GM06990 (cell line): ENCODE measurements around the gene PKD2.

Experiments used
- DNase-seq: peaks from one replicate; pipeline ENCODE4 v3.0.0-alpha.2; 2011; ENCODE audit not compliant: insufficient read length; ENCODE audit errors: extremely low read depth
- H3K27me3 ChIP-seq: replicated peaks from 2 replicates; pipeline ENCODE4 v1.6.0; 2011; ENCODE audit warnings: low read length; ENCODE audit not compliant: control insufficient read depth, insufficient read depth
- H3K36me3 ChIP-seq: 2 replicates; pipeline ENCODE4 v1.5.1; 2011; ENCODE audit warnings: low read length; ENCODE audit not compliant: control insufficient read depth, insufficient read depth
- H3K4me3 ChIP-seq: replicated peaks from 2 replicates; pipeline ENCODE4 v1.5.1; 2011; ENCODE audit warnings: low read depth, mild to moderate bottlenecking, control low read depth, low read length
- CTCF ChIP-seq: IDR thresholded peaks from 2 replicates; pipeline ENCODE4 v1.5.1; 2011; ENCODE audit warnings: low read length, control low read depth, mild to moderate bottlenecking, inconsistent platforms; ENCODE audit not compliant: insufficient read depth, poor library complexity, severe bottlenecking

Gene PKD2

GRCh38 chr4:88003261-88003660 is 4.2 kb upstream of the PKD2 start:
- Histone ChIP-seq H3K36me3 (no peaks in the 10 kb centered on the region), H3K4me3 (no peak overlapping the region), H3K27me3 (no peaks in the 10 kb centered on the region)
- TF ChIP-seq CTCF: no peak
- DNase-seq: no peak

GRCh38 chr4:88005076-88005475 is 2.4 kb upstream of the PKD2 start:
- Histone ChIP-seq H3K4me3 (no peak overlapping the region), H3K27me3 (no peaks in the 10 kb centered on the region), H3K36me3 (no peaks in the 10 kb centered on the region)
- no peak for TF ChIP-seq CTCF
- DNase-seq: no peak

- no peak for DNase-seq
- H3K4me3 ChIP-seq: no peak overlapping the region
- TF ChIP-seq CTCF: no peak
- no peaks in the 10 kb centered on the region for H3K27me3 ChIP-seq
- H3K36me3 ChIP-seq: no peaks in the 10 kb centered on the region
Measured at GRCh38 chr4:88005946-88006345, 1.5 kb upstream of the PKD2 start.

- H3K27me3 ChIP-seq: no peaks in the 10 kb centered on the region
- DNase-seq: peak; percentile 14
- H3K4me3 ChIP-seq: peak overlapping the region; percentile 87
- TF ChIP-seq CTCF: no peak
- H3K36me3 ChIP-seq: no peaks in the 10 kb centered on the region
Measured at GRCh38 chr4:88006956-88007303, 505 bp upstream of the PKD2 start.

GRCh38 chr4:88008122-88008742 is 797 bp downstream of the PKD2 start:
- Histone ChIP-seq H3K4me3 (peak overlapping the region; percentile 87), H3K36me3 (no peaks in the 10 kb centered on the region), H3K27me3 (no peaks in the 10 kb centered on the region)
- DNase-seq: peak; percentile 61
- no peak for TF ChIP-seq CTCF

- DNase-seq: no peak
- Histone ChIP-seq H3K36me3 (no peaks in the 10 kb centered on the region), H3K27me3 (no peaks in the 10 kb centered on the region), H3K4me3 (peak overlapping the region; percentile 87)
- TF ChIP-seq CTCF: no peak
Measured at GRCh38 chr4:88008743-88009171, 1.3 kb downstream of the PKD2 start.
